ENCODE measurements around the gene ARHGAP23.
"Not testable (repeated sequence)": the region's sequence is repeated elsewhere in the genome, so short reads cannot be mapped to it uniquely, and the experiment has no call there.

- not testable (repeated sequence) for TF ChIP-seq EZH2 (IDR thresholded peaks at IDR 0.05; ENCODE audit: borderline replicate concordance, low read length); CTCF (IDR thresholded peaks at IDR 0.05; ENCODE audit: low read length)
Observed at GRCh38 chr17:38503286-38503913, 75.1 kb downstream of the ARHGAP23 start.

Data from OCI-LY1 (cell line).